Measurements from ENCODE around the gene PDIA5.

DNA sequence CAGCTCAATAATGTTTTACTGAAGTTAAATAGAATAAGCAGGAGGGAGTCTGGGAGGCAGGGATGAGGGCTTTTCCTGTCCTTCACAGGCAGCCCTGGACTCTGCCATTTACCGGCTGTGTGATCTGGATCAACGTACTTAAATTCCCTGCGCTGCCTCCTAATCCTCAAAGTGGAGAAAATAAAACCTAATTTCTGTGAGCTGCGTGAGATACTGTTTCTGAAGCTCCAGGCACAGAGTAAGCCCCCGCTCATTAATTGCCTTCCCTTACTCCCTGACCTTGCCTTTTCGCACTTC, 278 bp upstream of the PDIA5 start:
- TF ChIP-seq CTCF (conservative IDR thresholded peaks at IDR 0.05; ENCODE audit: low read length) (no peak), EZH2phosphoT487 (IDR thresholded peaks at IDR 0.05; ENCODE audit: borderline replicate concordance) (no peak)

Data from Loucy (cell line).